GM19463 (cell line): ENCODE results near the gene NOTCH4.

ENCODE experiments used
- ATAC-seq: cut with Tn5 transposase; IDR thresholded peaks from one replicate; pipeline ENCODE4 v1.9.1; 2021; ENCODE audit warnings: mild to moderate bottlenecking, moderate library complexity; ENCODE audit not compliant: unreplicated experiment

NOTCH4 gene

DNA sequence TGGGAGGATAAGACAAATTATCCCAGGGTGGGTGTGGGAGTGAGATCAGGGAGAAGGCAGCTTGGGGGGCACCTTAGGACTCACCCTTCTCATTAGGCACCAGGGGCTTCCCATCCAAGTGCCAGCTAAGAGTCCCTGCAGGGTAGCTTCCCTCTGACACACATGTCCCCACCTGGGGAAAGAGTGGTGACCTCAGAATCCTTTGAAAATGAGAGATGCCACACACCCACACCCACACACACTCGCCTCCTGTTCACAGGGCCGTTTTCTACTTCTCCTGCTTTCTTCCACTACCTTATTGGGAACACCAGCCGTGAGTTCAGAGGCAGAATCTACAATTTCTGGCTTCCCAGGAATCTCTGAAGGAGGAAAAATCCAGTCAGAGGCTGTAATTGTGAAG lies 40.8 kb downstream of the NOTCH4 start:
- ATAC-seq, result no peak

DNA sequence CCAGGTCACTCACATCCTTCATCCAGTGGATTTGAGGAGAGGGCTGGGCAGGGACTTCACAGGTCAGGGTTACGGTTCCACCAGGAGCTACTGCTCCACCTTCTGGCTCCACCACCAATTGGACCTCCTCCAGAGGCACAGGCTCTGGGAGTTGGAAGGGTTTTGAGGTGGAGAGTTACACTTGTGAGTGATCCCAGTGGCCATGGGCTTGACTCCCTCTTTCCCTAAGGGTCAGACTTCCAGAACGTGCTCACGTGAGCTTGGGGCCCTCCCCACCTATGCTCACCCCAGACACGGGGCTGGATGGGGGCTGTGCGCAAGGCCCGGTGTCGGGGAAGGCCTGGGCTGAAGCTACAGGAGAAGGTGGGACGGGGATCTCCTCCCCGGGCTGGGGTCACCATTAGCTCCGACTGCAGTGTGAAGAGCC lies 41.3 kb downstream of the NOTCH4 start:
- ATAC-seq, result no peak

DNA sequence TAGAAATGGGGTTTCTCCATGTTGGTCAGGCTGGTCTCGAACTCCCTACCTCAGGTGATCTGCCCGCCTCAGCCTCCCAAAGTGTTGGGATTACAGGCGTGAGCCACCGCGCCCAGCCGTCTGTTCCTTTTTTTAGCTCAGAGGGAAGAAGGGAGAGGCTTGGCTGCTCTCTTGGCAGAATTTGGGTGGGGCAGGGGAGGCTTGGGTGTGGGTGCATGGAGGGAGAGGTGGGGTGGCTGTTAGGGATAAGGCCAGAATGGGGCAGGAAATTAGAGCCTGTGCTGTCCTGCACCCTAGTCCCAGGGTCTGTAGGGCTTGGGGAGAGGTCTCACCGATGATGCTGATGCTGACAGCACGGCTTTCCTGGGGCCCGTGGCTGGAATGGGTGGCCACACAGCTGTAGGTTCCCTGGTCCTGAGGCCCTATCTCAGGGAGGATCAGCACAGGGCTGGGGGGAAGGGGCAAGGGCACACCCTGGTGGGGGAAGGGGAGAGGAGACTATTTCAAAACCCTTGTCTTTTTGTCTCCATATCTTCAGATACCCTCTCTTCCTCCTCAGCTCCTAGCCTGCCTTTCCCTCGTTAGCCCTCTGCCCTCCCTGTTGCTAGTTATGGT lies 41.8 kb downstream of the NOTCH4 start:
- ATAC-seq, result no peak

DNA sequence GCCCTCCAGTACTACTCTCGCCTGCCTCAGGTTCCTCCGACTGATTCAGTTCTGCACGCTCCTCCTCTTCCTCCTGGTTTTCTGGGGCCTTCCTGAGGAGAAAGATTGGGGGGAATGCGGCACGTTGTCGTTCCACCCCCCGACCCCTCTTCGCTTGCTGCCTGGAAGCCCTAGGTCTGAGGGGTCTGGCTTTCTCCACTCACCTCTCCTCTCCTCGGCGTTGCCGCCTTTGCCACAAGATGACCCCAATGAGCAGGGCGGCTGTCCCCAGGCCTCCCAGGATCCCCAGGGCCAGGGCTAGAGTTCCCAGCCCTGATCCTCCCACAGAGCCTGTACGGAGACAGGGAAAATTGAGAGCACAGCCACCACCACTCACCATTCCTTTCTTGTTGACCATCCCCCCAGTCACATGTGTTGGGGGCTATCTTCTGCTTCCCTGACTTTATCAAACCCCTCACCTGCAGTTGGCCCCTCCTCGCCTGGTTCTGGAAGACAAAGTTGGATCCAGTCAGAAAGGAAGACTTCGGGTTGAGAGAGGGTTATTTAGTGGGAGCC lies 42.6 kb downstream of the NOTCH4 start:
- no peak for ATAC-seq

DNA sequence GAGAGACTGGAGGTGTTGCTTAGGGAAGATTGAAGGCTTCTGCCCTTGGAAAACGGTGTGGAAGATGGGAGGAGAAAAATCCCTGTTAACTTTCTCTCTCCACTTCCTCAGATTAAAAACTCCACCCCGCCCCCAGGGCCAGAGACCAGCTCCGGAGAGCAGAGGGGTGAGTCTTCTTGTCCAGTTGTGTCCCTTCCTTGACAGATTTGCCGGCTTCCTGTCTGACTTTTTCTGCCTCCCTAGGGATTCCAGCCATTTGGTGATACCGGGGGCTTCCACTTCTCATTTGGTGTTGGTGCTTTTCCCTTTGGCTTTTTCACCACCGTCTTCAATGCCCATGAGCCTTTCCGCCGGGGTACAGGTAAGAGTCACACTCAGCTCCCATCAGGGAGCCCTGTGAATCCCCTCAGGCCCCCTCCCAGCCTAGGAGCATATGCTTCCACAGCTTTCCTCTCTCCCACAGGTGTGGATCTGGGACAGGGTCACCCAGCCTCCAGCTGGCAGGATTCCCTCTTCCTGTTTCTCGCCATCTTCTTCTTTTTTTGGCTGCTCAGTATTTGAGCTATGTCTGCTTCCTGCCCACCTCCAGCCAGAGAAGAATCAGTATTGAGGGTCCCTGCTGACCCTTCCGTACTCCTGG lies 44.0 kb downstream of the NOTCH4 start:
- no peak for ATAC-seq

DNA sequence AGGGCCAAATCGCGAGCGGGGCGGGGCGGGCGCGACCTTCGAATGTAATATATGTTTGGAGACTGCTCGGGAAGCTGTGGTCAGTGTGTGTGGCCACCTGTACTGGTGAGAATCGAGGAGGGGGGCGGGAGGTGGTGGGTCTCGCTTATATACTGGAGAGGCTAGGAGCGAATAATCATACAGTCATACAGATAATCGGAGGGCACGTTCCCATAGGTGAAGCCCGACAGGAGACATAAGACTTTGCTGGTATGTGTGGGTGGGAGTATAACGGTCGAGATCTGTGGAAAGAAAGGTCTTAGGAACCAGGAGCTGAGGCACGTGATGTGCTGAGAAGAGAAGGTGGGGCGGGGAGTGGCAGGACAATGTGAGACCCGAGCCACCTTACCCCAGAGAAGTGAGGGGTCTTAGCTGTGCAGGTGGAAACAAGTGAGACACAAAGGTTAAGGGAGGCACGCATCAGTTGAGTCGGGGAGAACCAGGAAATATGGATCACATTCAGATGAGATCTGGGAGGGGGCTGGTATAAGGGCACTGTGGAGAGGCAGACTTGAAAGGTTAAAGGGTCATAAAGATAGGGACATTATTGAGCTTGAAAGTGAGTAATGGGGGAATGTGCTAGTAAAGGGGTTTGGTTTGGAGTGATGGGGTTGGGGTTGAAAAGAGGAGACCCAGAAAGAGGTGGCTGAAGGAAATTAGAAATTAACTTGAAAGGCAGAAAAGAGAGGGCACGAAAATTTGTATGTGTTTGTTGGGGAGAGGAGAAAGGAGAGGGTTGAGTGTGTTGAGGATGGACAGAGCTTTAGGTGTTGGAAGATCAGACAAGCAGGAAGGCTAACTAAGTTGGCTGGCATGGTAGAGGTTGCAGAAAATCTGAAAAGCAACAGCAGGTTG lies 45.1 kb downstream of the NOTCH4 start:
- no peak for ATAC-seq

DNA sequence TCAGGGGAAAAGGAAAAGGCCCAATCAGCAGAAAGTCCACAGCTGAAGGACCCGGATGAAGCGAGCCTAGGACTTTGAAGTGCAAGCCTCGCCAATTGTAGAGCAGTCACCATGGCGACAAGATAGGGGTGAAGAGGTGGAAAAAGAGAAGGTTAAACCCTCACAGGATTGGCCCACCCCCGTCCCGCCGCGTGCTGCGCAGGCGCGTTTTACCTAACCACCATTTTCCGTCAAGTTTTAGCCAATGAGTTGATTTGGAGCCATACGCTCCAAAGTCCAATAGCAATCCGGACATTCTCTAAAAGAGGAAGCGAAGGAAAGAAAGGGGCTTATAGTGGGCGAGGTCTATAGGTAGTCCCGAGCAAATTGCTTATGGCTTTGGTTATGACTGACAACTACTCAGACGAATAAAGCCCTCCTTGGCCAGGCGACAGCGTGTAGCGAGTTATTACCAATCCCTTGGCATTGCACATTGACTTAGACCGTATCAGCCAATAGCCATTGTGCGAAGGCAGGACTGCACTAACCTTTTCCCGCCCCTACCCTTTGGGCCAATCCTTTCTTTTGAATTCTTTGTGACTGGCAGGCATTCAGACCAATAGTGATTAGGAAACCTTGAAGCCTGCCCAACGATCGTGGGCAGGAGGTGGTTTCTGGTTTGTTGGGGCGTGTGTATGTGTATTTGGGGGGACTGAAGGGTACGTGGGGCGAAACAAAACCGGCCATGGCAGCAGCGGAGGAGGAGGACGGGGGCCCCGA lies 45.9 kb downstream of the NOTCH4 start, which contains the start of gene RNF5:
Gene RNF5, plus strand, starts transcription at position 618 of the 759 bp plus-strand sequence. Its CDS starts 107 bp downstream, at position 725.
- peak; percentile 76 for ATAC-seq

DNA sequence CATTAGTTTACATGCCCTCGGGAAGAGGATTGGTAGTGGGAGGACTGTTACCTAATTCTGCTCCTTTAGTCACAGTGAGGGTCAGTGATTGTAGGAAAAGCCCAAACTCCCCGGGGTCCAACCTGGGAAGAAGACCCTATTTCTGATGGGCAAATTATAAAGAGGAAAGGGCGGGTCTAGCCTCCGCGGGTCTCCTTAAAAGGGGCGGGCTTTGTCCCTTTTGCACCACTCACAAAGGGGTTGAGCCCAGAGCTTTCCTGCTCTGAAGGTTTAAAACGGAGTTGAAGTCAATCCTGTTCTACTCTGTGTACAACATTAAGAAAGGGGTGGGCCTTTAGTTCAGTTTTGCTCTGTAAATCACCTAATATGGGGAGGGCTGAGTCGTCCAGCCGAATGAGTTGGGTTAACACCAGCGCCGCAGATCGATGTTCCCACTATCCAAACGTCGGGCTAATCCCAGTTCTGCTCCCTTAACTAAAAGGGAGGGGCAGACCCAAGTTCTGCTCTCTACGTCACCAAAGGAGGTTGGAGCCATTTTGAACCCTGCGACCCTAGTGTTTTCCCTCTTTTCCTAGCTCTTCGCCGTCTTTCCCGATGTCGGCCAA lies 46.6 kb downstream of the NOTCH4 start:
- ATAC-seq, result no peak

DNA sequence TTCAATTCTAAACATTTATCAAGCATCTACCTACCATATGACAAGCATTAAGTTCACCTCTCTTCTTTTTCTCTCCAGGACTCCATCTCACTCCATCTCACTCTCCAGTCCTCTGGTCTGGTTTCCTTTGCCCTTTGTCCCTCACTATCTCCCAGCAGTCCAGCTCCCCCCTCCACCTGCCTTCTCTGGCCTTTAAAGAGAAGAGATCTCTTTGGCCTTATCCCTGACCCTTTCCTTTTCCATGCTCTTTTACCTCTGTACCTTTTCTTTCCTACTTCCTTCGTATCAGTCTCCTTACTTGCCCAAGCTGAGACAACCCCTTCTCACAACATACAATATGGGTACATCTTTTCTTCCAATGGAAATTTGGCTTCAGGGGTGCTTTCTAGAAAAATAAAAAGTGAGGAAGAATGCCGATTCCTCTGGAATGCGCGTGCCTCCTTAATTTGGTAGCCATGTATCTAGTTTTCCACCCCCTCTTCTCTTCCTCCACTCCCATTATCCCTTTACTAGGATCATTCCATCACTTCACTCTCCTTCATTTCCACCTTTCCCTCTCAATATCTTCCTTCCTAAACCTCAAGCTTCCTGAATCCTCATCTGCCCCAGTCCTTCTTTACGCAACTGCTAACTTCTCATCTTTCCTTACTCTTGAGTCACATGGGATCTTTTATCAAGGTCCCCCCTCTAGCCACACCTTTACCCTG lies 47.2 kb downstream of the NOTCH4 start:
- ATAC-seq, result no peak

DNA sequence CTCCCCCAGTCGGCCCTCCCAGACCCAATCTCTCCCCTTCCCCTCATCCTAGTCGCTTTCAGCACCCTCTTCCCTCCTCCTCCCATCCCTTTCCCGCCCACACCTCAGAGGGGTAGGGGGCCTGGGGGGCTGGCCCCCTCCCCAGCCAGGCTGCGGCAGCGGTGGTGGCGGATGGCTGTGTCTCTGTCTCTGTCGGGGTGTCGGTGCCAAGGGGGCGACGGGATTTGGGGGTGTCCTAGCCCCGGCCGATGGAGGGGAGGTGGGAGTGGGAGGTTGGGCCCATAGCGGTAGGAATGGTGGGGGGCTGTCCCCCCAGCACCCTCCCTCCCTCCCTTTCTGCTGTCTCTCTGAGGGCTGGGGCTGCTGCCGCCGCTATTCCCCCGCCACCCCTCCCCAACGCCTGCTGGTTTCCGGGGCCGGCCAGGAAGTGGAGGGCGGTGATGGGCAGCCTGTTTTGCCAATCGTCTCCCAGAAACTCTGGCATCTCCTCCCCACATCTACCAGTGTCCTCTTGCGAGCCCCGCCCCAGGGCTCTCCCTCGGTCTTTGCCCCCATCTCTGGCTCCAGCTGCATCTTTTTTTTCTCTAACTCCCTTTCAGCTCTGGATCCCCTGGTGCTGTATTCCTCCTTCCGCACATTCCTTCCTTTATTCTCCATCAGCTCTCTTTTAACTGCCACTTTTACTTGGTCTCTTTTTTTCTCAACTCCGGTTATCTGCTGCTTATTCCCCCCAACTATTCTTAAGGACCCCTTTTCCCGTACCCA lies 48.0 kb downstream of the NOTCH4 start, which contains the start of gene AGPAT1:
Gene AGPAT1, minus strand, starts transcription at position 374 of the 765 bp plus-strand sequence. CDS start 4,588 bp downstream, outside the sequence.
- ATAC-seq, result peak; percentile 49

DNA sequence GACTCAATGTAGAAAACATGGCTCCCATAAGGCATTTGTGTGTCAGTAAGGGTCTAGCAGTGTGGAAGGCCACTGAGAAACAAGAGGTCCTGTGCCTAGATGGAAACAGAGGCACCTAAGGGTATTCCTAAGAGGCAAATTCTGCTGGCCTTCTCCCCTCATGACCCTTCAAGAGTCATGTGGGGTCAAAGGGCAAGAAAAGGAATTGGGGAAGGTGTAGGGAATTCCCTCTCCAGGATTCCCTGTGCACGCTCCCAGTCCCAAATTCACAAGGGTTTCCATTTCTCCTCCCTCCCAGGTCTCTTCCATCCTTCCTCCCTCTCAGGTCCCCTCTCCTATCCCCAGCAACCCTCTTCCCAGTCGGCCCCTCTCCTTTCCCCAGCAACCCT lies 48.6 kb downstream of the NOTCH4 start:
- ATAC-seq, result no peak

DNA sequence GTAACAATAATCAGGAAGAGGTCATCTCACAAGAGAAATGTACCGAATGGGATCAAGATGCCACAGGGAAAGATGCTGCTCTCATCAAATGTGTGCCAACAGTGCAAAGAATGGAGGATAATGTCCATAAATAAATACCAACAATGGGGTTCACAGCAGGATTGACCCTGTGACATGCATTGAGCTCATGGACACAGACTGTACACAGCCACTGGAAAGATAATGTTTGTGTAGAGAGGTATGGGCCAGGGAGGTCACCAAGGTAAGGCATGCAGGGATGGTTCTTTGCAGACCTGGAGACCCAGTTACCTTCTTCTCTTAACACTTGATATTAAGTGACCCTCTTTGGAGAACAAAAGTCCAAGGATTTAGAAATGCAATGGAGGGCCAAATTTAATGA lies 49.5 kb downstream of the NOTCH4 start:
- ATAC-seq, result no peak

DNA sequence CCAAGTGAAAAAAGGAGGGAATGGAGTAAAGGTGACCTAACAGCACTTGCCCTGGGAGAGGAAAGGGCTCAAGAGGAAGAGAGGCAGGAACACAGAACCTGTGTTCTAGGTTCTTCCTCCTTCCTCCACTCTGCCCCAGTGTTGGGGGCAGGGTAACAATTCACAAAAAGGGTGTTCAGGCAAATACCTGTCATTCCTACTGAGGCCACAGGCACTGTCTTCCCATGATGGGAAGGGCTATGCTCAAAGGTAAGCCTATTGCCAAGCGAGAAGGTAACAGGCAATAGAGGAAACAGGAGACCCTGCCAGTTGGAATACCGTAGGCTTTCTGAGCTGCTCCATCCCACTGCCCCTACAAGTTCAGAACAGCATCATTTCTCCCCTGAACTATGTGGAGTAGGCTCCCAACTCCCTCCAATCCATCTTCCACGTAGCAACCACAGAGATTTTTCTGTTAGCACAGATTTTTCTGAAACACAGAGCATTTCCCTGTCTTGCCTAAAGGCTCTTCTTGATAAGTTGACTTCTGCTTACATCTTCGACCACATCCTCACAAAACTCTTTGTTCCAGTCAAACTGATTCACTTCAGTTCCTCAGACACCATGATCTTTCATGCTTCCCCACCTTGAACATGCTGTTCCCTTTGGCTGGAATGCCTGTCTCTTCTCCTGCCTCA lies 50.7 kb downstream of the NOTCH4 start:
- no peak for ATAC-seq

DNA sequence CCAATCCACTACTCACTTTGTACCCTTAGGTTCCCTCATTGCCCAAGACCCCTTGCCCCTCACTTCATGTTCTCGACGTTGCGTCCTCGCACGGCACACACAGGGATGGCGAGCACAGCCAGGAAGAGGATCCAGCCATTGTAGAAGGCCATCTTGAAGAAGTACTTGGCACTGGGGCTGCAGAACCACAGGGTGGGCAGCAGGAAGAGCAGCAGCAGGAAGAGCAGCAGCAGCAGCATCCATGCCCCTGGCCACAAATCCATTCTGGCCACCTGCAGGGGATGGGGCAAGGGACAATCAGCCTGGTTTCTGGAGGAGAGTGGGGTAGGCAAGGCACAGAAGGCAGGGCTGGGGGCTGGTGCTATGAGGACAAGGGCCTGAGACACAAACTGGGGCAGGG lies 52.6 kb downstream of the NOTCH4 start:
- no peak for ATAC-seq

DNA sequence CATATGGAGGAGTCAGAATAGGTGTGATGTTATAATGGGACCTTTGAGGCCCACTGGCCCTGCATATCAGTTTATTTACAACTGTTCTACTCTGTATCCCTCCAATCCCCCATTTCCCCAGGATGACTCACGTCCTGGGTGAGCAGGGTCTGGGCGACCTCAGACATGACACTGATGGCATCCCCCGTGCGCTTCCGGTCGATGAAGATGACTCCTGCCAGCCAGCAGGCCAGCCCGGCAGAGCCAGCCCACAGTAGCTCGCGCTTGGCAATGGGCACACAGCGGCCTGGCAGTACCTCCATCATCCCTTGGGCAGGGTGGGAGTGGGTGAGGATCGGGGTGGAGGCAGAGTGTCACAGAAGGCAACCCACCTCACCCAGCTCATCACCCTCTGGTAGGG lies 53.6 kb downstream of the NOTCH4 start:
- no peak for ATAC-seq

DNA sequence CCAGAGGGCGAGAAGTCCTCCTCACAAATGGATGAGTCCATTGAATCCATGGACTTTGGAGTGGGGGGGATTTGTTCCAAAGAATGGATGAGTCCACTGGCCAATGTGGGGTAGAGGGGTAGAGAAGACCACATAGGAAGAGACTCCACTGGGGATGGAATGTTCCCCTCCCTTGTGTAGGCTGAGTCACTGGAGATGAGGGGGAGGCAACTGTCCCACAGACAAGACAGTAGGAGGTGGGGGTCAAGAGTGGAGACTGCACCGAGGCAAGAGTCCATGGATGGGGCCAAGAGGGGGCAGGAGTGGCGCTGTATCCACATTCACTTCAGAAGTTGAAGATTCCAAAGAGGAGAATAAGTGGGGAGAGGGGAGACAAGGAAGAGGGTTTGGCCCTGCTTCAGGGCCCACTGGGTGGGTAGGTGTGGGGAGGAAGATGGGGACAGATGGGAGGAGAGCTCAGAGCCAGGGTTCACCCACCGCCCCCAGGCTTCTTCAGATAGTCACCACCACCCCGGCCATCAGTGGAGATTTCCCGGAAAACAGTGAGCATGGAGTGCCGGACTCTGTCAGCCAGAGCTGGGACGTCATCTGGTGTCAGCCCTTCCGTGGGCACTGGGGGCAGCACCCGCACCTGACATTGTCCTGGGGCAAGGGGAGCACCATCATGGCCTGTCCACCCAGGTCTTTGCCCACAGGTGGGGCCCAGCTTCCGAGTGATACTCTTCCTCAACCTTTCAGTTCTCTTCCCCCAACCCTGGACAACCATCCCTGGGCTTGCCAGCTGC lies 54.9 kb downstream of the NOTCH4 start:
- ATAC-seq, result no peak

DNA sequence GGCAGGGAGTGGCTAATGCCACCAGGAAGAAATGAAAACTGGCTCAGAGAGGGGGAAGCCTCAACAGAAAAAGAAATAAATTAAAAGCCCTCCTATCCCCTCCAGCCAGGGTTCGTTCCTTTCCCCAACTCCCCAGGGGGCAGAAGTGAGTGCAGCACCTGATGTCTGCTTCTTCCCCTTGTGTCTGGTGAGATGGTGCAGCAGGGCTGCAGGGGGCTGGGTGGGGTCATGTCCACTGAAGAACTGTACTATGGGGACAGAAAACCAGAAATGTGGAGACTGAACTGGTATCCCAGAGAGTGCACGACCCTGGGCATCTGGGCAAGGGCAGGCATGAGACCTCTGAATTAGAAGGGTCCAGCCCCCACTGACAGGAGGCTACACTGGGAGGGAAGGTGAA lies 55.5 kb downstream of the NOTCH4 start:
- no peak for ATAC-seq
